Muscle of back (tissue), 11 donors: Measurements from ENCODE around the gene ATP6V1C2. TPM values are rescaled to one million over a fixed set of nuclear protein-coding genes. Genes with fewer than 3 reads are reported as not detected.
"Not testable (repeated sequence)": the region's sequence is repeated elsewhere in the genome, so short reads cannot be mapped to it uniquely, and the experiment has no call there.

Source experiments
- DNase-seq, 3 donors: peaks; one replicate each; pipeline versions ENCODE4 v3.0.0 to v3.0.0-alpha.2; 2013
- polyA plus RNA-seq, 10 donors: library from polyadenylated mRNA; unstranded; fragments of 120-200 nt; gene quantifications; one replicate each; pipeline ENCODE4 v1.2.1, GENCODE V29; 2013; ENCODE audit not compliant: insufficient read length in 10 of 10

ATP6V1C2 gene
- polyA plus RNA-seq, 10 donors = 1.1 to 5.7 (median 2.8) TPM

DNA sequence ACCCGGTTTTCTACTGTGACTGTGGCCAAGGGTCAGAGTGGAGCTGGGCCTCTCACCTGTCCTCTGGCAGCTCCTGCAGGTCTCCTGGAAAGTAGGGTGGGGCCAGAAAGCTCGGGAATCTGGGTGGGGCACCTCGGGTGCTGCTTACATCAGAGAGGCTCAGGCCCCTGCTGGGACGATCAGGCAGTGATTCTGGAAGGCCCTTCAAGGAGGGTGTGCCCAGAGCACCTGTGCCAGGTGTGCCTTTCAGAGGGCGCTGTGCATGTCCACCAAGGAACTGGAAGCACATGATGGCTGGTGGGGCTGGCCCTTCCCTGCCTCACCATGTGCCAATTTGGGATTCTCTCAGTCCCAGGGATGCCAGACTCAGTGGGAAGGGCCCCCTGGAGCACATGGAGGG, 44.0 kb downstream of the ATP6V1C2 start:
- DNase-seq = no peak

DNA sequence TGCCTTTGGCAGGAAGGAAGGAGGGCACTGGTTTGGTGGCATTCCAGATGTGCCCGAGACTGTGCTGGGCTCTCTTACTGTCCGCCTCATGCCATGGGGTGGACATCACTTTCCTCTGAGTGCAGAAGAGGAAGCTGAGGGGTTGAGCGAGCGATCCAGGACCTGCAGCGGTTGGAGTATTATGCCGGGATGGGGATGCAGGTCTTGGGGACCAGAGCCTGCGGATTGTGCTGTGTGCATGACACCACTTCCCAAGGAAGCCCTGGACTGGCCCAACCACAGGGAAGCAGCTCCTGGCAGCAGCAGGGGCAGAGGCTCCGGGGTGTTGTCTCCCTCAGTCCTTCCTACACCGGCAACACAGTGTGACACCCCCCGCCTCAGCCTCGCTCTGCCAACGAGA, 44.5 kb downstream of the ATP6V1C2 start:
- DNase-seq = no peak

DNA sequence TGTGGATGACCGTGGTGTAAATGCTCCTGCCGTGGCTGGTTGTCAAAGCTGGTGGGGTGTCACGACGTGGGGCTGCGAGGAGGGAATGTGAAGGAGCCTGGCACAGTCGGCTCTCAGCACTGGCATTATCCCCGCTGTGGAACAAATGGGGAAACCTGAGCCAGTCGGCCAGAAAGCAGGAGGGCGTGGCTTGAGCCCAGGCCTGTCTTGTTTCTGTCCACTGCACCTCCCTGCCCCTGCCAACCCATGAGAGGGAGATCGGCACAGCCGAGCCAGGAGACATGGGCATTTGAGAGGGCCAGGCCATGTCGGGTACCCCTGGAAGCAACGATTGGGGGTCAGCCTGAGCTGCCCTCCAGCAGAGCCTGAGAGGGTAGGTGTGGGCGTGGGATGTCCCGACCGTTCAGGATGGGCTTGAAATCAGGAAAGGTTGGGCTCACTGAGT, 46.7 kb downstream of the ATP6V1C2 start:
- DNase-seq = no peak

DNA sequence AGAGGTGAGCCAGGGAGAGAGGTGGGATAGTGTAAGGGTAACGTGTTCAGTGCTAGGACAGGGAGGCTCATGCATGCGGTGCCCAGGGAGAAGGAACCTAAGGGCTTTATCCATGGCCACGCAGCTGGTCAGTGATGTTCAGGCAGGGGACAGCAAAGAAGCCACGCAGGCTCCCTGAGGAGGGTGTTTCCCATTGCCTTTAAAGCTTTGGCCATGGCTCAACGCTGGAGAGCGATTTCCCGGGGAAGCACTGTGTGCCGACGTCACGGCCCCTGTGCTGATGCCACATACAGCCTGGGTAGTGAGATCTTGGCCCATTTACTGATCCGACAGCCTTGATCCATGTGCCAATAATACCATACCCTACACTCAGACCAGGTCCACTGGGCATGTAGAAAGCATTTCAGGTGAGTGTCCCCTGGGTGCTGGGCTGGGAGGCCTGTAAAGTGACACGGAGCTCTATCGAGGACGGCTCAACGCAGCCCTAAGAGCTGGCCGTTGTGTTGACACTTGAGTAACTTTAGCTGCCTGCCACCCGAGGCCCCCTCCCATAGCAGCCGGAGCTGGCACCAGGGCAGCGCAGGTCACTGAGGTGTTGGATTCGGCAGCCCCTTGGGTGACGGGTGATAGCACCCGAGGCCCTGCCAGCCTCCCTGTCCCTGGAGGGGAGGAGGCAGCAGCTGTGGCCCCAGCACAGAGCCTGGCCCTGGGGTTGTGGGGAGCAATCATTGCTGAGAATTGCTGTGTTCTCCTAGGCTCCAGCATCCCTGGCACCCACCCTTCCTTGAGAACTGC, 49.7 kb downstream of the ATP6V1C2 start:
- DNase-seq = no peak

DNA sequence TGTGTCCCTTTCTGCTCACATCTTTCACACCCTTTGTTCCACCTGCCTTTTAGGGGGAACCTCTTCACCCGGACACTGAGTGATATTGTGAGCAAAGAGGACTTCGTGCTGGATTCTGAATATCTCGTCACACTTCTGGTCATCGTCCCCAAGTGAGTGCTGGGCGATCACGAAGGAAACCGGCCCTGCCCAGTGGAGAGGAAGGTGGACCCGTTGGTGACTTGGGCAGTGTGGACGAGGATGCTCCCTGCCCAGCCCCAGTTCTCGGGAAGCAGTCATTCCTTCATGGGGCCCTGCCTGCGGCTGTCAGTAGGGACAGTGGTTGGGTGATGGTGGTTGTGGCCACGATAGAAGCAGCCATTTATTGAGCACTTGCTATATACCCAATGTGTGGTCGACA, 50.4 kb downstream of the ATP6V1C2 start:
- DNase-seq = no peak

GRCh38 chr2:10772201-10772867, 50.9 kb downstream of the ATP6V1C2 start:
- DNase-seq = no peak

GRCh38 chr2:10772868-10773215, 51.4 kb downstream of the ATP6V1C2 start:
- DNase-seq = no peak

GRCh38 chr2:10773821-10774341, 52.5 kb downstream of the ATP6V1C2 start:
- DNase-seq = peak in 1 of 3 donors; percentile 31

GRCh38 chr2:10774394-10774793, 53.0 kb downstream of the ATP6V1C2 start:
- peak in 2 of 3 donors; percentile 11 to 61 for DNase-seq

DNA sequence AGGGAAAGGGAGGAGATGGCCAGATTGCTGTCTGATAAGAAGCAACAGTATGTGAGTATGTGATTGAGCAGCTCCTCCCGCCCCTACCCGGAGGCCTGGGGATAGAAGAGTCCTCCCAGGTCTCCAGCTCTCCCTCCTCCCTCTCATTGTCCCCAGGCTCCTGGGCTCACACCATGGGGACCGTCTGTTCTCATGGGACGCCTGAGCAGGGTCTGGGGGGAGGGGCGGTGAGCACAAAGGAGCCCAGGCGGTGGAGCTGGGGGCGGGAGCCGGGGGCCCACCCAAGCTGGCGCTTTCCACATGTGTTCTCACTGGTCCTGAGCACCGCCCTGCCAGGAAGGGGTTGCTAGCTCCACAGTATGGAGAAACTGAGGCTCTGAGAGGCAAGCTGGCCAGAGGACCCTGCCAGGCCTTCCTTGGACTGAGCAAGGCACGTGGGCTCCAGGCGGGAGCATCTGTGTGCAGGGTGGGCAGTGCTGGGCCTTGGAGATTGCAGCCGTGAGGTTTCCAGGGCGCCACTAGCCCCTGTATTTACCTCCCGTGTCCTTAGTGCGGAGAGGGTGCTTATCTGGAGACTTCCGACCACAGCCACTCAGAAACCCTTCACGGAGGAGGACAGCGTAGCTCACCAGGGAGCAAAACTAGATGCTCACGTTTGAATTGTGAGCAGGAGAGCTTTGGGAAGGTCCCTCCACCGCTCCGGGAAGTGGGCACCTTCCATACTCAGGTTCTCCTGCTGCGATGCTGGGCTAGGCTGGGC, 53.8 kb downstream of the ATP6V1C2 start:
- DNase-seq = no peak

DNA sequence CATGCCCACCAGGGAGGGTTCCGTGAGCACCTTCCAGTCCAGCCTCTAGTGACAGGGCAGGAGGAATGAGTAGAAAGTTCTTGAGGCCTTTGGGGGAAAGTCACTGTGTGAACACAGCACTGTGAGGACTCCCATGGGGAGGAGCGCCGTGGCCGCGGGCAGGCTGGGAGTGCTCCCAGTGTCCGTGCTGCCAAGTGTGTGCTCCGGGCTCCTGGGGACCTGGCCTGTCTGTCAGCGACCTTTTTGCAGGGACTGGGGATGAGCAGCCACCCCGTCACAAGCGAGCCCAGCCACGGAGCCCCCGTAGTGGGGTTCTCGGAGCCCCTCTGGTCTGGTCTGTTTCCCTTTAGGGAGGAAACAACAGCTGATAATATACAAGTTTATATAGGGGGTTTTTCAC, 54.4 kb downstream of the ATP6V1C2 start:
- DNase-seq = no peak

DNA sequence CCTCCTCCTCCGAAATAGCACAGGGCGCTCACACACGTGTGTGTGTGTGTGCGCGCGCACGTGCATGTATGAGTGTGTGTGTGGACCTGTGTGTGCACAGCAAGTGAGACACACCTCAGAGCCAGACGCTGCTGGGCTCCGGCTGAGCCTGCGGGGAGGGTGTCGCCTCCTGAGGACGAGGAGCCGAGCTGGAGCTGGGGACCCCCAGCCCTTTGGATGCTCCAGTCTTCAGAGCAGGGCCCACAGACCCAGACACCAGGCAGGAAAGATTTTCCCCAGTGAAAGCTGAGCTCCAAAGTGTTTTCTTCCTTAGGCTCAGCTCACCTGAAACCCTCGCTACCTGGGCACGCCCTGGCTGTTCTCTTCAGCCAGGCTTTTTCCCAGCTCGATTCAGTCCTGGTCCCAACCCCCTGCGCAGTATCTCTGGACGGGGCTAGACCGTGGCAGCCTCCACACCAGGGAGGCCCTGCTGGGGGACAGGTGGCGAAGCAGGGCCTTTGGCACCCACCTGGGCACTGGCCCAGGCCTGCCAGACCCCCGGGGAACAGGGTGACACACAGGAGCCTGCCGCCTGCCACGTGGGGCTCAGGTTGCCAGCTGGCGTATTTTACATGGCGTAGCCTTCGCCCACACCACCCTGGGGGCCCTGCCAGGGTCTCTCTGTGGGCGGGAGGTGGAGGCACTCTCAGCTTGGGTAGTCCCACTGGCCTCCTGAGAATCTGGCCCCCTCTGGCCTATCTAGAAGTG, 55.0 kb downstream of the ATP6V1C2 start:
- DNase-seq = no peak

GRCh38 chr2:10777111-10777841, 55.8 kb downstream of the ATP6V1C2 start:
- DNase-seq = no peak

DNA sequence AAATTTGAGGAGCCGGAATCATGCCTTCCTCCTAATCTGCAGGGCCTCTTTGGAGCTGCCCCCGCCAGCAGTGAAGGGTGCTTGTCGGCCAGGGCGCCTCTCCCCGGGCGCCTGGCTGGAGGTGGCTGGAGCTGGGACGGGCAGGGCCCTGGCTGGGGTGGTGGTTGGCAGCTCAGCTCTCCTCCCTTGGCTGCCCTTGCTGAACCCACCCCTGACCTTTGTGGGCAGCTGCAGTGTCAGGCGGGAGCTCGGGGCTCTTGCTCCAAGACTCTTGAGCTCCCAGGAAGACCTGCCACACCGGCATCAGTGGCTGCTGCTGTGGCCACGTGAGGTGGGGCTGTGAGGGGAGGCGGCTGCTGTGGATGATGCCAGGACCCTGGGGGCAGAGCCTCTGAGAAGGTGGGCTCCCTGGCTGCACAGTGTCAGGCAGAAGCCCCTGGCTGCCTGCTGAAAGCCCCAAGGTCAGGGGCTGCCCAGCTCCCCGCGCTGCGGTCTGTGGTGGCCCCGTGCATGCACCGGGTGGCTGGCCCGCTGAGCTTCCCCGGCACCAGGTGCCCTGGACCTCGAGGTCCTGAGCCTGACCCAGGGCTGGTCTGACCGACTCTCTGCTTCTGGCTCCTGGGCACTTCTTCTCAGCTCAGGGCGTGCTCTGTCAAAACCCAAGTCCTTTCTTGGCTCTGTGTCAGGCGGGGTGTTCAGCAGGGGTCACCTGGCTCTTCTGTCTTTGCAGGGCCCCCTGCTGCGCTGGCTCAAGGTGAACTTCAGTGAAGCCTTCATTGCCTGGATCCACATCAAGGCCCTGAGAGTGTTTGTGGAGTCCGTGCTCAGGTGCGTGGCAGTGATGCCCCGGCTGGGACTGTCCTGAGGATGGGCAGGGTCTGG, 56.7 kb downstream of the ATP6V1C2 start:
- no peak for DNase-seq

DNA sequence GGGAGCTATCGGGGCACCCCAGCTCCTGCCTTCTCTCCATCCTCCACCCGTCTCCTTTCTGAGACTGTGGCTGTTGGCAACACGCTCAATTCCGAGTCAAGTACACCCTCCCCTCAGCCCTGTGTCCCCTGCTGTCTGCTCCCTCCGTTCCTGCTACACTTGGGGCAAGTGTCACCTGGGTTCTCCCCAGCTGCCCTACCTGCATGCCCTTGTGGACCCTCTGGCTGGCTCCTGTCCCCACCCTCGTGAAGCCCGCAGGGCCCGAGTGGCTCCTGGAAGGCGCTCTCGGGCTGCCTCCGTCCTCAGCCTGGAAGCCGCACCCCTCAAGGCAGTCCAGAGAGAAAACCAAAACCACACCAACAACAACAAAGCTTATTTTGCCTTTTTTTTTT, 57.3 kb downstream of the ATP6V1C2 start:
- DNase-seq = no peak

GRCh38 chr2:10779776-10780490, 58.5 kb downstream of the ATP6V1C2 start:
- no peak for DNase-seq

DNA sequence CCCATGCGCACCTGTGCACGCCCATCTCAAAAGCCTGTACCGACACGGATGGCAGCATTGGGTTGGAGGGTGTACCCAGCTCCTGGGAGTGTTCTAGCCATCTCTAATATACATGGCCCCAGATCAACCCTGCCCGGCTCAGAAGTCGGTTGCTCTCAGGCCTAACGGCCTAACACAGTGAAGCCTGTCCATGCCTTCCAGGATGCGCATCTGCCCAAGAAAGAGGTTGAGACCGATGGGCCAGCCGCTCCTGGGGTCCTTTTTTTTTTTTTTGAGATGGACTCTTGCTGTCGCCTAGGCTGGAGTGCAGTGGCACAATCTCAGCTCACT, 59.0 kb downstream of the ATP6V1C2 start:
- no peak for DNase-seq

GRCh38 chr2:10780821-10781220, 59.4 kb downstream of the ATP6V1C2 start:
- DNase-seq = not testable (repeated sequence)

- no peak for DNase-seq
These were observed 60.3 kb downstream of the ATP6V1C2 start for GRCh38 chr2:10781746-10782145.
